Brain pericyte (primary cell): Measurements from ENCODE around the gene DPPA3.
"Not testable (repeated sequence)": the region's sequence is repeated elsewhere in the genome, so short reads cannot be mapped to it uniquely, and the experiment has no call there.

ENCODE experiments used
- DNase-seq: peaks from one replicate; pipeline ENCODE4 v3.0.0-alpha.2; 2012; ENCODE audit warnings: low read depth, low spot score

DPPA3 gene

DNA sequence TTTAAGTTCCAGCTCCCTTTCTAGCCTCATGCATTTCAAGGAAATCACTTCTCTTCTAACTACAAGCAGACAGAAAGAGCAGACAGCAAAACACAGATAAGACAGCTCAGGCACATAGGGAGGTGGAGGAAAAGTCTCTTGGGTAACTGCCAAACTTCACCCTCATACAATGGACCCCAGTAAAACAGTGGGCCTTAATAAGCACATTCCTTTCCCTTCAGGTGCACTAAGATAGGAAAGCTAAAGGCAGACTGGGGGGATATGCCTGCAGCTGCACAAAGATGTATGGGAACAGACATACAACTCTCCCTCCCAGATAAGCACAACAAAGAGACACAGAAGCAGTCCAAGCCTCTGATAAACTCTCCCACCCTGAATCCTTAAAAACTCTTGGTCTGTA lies 19.8 kb downstream of the DPPA3 start:
- not testable (repeated sequence) for DNase-seq

DNA sequence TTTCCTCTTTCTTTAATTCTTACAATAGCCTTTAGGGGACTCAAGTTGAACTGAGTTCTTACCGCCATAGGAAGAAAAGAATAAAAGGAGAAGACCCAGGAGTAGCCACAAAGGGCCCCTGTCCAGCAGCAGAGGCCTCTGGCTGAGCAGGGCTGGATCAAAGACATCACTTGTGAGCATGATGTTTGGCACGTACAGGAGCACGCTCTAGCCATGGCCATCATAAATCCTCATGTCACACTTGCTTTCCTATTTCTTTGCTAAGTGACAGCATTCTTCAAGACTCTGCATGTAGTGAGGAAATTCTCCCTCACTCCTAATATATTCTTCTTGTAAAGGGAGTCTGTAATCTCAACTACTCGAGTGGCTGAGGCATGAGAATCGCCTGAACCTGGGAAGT lies 20.3 kb downstream of the DPPA3 start:
- DNase-seq, result no peak

DNA sequence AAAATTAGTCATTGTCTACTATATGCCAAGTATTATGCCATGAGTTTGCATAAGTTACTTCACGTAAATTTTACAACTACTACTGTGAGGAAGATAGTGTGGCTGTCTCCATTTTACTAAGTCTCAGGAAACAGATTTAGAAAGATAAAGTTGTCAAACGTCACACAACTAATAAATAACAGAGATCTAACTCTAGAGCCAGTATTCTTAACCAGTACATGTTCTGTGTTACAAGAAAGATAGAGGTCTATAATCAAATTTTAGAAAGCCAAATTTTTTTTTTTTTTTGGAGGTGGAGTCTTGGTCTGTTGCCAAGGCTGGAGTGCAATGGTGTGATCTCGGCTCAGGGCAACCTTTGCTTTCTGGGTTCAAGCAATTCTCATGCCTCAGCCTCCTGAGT lies 21.8 kb downstream of the DPPA3 start:
- no peak for DNase-seq

DNA sequence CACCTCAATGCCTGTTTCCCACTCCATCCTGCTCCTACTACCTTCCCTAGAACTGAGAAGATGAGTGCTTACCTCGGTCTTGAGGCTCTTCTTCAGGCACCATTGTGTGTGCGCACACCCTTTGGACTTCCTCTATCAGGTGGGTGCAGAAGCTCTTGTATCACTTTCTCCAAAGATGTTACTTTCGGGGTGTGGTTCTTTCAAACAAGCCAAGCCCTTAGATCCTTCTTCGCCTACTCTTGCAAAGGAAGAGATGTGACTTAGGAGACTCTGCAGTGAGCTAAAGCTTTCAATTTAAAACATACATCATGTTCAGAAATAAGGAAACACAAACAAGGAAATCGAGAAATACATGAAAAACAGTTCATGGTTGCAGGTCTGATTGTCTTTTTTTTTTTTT lies 36.0 kb downstream of the DPPA3 start, which contains the start of gene CLEC4C:
Gene CLEC4C, minus strand, starts transcription at position 130 of the 400 bp plus-strand sequence. Its CDS starts 27 bp downstream, at position 103.
- no peak for DNase-seq

DNA sequence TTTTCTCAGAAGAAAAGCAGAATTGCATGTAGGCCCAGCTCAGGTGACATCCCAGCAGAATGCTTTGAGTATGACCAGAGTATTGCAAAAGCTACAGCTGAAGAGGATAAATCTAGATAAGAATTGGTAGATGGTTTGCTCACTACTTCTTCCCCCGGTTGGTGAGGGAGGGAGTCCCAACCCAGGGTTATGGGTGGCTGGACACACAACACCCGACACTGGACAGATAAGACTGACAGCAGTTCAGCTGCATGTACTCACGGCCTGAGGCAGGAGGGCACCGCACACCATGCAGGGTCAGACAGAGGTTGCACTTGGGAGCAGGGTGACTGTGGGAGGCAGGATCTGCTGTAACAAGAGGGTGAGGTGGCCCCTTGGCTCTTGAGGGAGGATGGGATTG lies 37.6 kb downstream of the DPPA3 start:
- no peak for DNase-seq

DNA sequence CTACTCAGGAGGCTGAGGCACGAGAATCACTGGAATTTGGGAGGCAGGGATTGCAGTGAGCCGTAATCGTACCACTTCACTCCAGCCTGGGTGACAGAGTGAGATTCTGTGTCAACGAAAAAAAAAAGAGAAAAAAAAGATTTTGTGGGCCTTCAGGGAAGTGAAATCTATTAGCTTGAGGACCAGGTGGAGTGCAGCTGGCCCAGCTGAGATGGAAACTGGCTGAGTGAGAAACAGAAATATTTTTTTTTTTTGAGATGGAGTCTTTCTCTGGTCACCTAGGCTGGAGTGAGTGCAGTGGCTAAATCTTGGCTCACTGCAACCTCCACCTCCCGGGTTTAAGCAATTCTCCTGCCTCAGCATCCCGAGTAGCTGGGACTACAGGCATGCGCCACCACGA lies 38.2 kb downstream of the DPPA3 start:
- DNase-seq, result no peak

DNA sequence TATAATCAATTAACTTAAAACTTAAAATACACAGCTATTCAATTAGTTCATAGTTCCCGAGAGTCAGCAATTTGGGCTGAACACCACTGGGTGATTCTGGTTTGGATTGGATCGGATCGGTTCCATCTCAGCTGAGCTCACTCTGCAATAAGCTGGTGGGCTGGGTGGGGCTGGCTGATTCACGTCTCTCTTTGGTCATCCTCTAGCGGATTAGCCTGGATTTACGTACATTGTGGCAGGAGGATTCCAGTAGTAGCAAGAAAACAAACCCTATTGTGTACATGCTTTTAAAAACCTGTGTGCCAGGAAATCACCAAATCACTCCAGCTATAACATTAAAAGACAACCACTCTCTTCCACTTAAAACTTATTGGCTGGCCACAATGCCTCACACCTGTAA lies 39.1 kb downstream of the DPPA3 start:
- no peak for DNase-seq

DNA sequence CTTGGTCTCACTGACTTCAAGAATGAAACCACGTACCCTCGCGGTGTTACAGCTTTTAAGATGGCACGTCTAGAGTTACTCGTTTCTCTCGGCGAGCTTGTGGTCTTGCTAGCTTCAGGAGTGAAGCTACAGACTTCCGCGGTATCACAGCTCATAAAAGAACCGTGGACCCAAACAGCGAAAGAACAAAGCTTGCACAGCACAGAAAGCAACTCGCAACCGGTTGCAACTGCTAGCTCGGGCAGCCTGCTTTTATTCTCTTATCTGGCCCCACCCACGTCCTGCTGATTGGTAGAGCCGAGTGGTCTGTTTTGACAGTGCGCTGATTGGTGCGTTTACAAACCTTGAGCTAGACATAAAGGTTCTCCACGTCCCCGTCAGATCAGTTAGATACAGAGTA lies 40.2 kb downstream of the DPPA3 start:
- DNase-seq, result no peak

DNA sequence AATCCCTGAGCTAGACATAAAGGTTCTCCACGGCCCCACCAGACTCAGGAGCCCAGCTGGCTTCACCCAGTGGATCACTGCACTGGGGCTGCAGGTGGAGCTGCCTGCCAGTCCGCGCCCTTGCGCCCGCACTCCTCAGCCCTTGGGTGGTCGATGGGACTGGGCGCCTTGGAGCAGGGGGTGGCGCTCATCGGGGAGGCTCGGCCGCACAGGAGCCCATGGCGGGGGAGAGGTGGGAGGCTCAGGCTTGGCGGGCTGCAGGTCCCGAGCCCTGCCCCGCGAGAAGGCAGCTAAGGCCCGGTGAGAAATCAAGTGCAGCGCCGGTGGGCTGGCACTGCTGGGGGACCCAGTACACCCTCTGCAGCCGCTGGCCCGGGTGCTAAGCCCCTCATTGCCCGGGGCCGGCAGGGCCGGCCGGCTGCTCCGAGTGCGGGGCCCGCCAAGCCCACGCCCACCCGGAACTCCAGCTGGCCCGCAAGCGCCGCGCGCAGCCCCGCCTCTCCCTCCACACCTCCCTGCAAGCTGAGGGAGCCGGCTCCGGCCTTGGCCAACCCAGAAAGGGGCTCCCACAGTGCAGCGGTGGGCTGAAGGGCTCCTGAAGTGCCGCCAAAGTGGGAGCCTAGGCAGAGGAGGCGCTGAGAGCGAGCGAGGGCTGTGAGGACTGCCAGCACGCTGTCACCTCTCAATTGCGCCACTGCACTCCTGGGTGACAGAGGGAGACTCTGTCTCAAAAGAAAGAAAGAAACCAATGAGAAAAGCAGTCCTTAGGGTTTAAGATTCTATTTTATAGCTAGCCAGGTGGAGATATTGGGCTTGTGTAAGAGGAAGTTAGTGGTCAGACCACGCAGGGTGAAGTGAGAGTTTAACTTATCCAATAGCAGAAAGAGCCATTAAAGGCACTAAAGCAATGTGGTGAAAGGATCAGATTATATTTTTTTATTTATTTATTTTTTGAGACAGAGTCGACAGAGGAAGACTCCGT lies 41.0 kb downstream of the DPPA3 start:
- not testable (repeated sequence) for DNase-seq

DNA sequence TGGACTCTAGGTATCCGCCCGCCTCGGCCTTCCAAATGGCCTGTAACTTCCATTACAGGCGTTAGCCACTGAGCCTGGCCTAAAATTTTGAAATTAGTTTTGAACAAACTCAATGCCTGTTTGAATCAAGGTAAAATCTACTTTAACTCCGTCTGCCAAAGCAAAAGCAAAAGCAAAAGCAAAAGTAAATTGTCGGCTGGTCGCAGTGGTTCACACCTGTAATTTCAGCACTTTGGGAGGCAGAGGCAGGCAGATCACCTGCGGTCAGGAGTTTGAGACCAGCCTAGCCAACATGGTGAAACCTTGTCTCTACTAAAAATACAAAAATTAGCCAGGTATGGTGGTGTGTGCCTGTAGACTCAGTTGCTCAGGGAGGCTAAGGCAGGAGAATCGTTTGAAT lies 44.4 kb downstream of the DPPA3 start:
- DNase-seq, result not testable (repeated sequence)

DNA sequence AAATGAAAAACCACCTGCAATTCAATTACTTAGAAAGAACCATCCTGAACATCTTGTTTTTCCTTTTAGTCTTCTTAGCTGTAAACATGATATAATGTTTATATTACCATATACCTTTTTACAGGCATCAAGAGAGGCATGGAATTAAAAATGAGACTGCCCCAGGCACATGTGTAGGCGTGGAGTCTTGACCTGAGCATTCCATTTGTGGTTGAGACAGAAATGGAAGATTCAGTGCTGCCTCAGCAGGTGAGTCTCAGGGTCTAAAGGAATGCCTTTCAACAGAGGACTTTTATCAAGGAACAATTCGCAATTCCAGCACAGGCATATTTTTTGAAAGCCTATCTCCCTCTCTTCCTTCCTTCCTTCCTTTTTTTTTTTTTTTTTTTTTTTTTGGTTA lies 45.8 kb downstream of the DPPA3 start:
- no peak for DNase-seq

DNA sequence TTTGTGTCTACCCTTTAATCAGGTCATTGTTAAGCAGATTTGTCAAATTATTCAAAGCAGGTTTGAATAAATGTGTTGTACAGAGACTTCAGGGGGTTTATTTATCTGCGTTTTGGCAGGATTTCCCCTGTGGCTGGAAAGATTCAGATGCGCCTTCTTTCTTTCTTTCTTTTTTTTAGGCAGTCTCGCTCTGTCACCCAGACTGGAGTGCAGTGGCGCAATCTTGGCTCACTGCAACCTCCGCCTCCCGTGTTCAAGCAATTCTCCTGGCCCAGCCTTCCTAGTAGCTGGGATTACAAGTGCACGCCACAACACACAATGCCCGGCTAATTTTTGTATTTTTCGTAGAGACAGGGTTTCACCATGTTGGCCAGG lies 47.5 kb downstream of the DPPA3 start:
- no peak for DNase-seq
